Gastrocnemius medialis (tissue), 4 donors: ENCODE results near the gene LDB3. TPM values are rescaled to one million over a fixed set of nuclear protein-coding genes. Genes with fewer than 3 reads are reported as not detected.
A peak's percentile ranks its signal among the peaks of the same experiment; 100 is the strongest.

Source experiments
- ATAC-seq, 2 donors: fragments of 150-250 bp; one replicate each; pipeline ENCODE4 v1.9.1; 2016
- DNase-seq, 2 donors: peaks; one replicate each; pipeline ENCODE4 v3.0.0-alpha.2; 2019
- H3K27ac ChIP-seq, 4 donors: fragments of 200-600 bp; sonication (generic); 1 replicate in 1 of 4; 2 replicates in 3 of 4; pipeline ENCODE4 v1.5.1; 2016 to 2018; ENCODE audit warnings: mild to moderate bottlenecking in 2 of 4, moderate library complexity in 1 of 4
- H3K27me3 ChIP-seq, 3 donors: fragments of 200-600 bp; sonication (generic) in 2 of 3; 1 replicate in 1 of 3; 2 replicates in 2 of 3; pipeline versions ENCODE4 v1.5.1 to v1.6.0; 2016 to 2019; ENCODE audit warnings: mild to moderate bottlenecking in 1 of 3, moderate library complexity in 1 of 3
- H3K36me3 ChIP-seq, 2 donors: fragments of 200-600 bp; sonication (generic) in 1 of 2; one replicate each; pipeline ENCODE4 v1.5.1; 2017 to 2018
- H3K4me1 ChIP-seq, 2 donors: fragments of 200-600 bp; sonication (generic) in 1 of 2; one replicate each; pipeline ENCODE4 v1.5.1; 2016 to 2017; ENCODE audit warnings: mild to moderate bottlenecking in 2 of 2
- H3K4me3 ChIP-seq, 4 donors: fragments of 200-600 bp; sonication (generic) in 3 of 4; 1 replicate in 1 of 4; 2 replicates in 3 of 4; pipeline ENCODE4 v1.5.1; 2016 to 2019; ENCODE audit warnings: mild to moderate bottlenecking in 2 of 4
- H3K9me3 ChIP-seq, 3 donors: fragments of 200-600 bp; sonication (generic) in 2 of 3; 1 replicate in 1 of 3; 2 replicates in 2 of 3; pipeline ENCODE4 v1.5.1; 2016 to 2019
- POLR2A ChIP-seq, 2 donors: fragments of 450-650 bp; IDR thresholded peaks; one replicate each; pipeline ENCODE4 v1.6.1; 2017; ENCODE audit warnings: antibody characterized with exemption in 2 of 2, mild to moderate bottlenecking in 2 of 2, moderate library complexity in 2 of 2
- in situ Hi-C, 4 donors: fragments of 200-750 bp; cut with MboI; loops; one replicate each; pipeline versions ENCODE4 v1.15.0 to v1.8.0; 2017; ENCODE audit warnings: low sequenced_read_pairs in 4 of 4
- intact Hi-C: fragments of 100-400 bp; cut with DNase I; formaldehyde crosslinking; loops from one replicate; pipeline ENCODE4 v1.15.1; 2023; ENCODE audit warnings: low total_unique reads
- total RNA-seq, 4 donors: library from RNA; depleted of rRNA; stranded (reverse); fragments of >200 nt; gene quantifications; one replicate each; pipeline versions ENCODE4 v1.1.0 to v1.2.3, GENCODE V29; 2016
- TF ChIP-seq, protein P1 (sequence below), 5 experiments: fragments of 450-650 bp in 3 of 5; fragments of 200-600 bp in 2 of 5; sonication (generic) in 2 of 5; IDR thresholded peaks in 4 of 5; conservative IDR thresholded peaks in 1 of 5; 1 replicate in 4 of 5; 2 replicates in 1 of 5; pipeline ENCODE4 v1.5.1; 2016 to 2019; ENCODE audit warnings: antibody characterized with exemption in 5 of 5, mild to moderate bottlenecking in 3 of 5, moderate library complexity in 3 of 5

Gene LDB3
- total RNA-seq, 4 donors from 2014 or later: 164 to 305 (median 227) TPM

DNA sequence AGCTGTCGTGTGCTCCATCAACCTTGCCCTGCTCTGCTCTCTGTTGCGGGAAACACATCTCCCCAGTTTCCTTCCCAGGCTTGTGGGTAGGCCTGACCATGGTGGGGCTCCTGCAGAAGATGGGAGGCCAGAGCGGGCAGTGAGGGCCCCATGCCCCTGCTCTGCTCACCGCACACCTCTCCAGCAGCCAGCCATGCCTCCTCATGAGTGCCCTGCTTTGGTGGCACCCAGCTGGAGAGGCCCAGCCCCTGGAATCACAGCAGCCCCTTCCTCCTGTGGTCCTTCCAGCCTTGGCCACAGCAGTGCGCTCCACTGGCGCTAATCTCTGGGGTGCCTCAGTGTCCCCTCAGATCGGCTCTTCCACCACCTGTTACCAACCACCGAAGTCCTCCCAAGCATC is 18.2 kb upstream of the LDB3 start:
- Histone ChIP-seq H3K27ac (peak overlapping the region in 2 of 4 donors; percentile 50 to 69), H3K9me3 (no peaks in the 10 kb centered on the region), H3K4me1 (peaks cover 16 to 19% of the 10 kb centered on the region in 2 donors), H3K36me3 (no peaks in the 10 kb centered on the region), H3K27me3 (no peaks in the 10 kb centered on the region), H3K4me3 (no peak overlapping the region)
- in situ Hi-C loops (no loop called here), intact Hi-C loops (no loop called here)
- no peak for ATAC-seq
- no peak for DNase-seq
- TF ChIP-seq POLR2A (IDR thresholded peaks at IDR 0.05): no peak
- TF ChIP-seq, protein P1, sequence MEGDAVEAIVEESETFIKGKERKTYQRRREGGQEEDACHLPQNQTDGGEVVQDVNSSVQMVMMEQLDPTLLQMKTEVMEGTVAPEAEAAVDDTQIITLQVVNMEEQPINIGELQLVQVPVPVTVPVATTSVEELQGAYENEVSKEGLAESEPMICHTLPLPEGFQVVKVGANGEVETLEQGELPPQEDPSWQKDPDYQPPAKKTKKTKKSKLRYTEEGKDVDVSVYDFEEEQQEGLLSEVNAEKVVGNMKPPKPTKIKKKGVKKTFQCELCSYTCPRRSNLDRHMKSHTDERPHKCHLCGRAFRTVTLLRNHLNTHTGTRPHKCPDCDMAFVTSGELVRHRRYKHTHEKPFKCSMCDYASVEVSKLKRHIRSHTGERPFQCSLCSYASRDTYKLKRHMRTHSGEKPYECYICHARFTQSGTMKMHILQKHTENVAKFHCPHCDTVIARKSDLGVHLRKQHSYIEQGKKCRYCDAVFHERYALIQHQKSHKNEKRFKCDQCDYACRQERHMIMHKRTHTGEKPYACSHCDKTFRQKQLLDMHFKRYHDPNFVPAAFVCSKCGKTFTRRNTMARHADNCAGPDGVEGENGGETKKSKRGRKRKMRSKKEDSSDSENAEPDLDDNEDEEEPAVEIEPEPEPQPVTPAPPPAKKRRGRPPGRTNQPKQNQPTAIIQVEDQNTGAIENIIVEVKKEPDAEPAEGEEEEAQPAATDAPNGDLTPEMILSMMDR (IDR thresholded peaks at IDR 0.05 in 4 of 5, conservative IDR thresholded peaks at IDR 0.05 in 1 of 5): no peak

DNA sequence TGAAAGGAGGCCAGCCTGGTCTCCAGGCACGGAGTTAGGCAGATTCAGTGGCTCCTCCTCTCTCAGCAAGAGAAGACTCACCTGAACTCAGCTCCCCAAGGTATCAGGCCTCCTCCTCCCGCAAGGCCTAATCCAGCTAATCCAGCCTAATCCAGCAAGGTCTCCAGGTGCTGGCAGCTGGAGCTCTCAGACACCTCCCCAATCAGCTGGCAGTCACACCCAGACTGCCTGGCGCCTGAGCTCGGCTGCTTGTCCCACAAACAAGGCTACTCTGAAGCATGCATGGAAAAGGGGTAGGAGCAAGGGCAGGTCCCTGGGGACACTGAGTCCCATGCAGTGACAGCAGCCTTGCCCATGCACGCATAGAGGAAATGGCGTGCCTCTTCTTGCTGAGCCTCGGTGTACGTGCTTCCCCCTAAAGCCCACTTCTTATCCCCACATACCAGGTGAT is 17.3 kb upstream of the LDB3 start:
- no peak for ATAC-seq
- Histone ChIP-seq H3K27ac (no peak overlapping the region), H3K36me3 (no peaks in the 10 kb centered on the region), H3K9me3 (no peaks in the 10 kb centered on the region), H3K4me3 (no peak overlapping the region), H3K27me3 (no peaks in the 10 kb centered on the region), H3K4me1 (peaks cover 16 to 19% of the 10 kb centered on the region in 2 donors)
- intact Hi-C loops: no loop called here
- in situ Hi-C loops: no loop called here
- DNase-seq: no peak
- TF ChIP-seq, protein P1 (IDR thresholded peaks at IDR 0.05 in 4 of 5, conservative IDR thresholded peaks at IDR 0.05 in 1 of 5): no peak
- TF ChIP-seq POLR2A (IDR thresholded peaks at IDR 0.05): no peak

DNA sequence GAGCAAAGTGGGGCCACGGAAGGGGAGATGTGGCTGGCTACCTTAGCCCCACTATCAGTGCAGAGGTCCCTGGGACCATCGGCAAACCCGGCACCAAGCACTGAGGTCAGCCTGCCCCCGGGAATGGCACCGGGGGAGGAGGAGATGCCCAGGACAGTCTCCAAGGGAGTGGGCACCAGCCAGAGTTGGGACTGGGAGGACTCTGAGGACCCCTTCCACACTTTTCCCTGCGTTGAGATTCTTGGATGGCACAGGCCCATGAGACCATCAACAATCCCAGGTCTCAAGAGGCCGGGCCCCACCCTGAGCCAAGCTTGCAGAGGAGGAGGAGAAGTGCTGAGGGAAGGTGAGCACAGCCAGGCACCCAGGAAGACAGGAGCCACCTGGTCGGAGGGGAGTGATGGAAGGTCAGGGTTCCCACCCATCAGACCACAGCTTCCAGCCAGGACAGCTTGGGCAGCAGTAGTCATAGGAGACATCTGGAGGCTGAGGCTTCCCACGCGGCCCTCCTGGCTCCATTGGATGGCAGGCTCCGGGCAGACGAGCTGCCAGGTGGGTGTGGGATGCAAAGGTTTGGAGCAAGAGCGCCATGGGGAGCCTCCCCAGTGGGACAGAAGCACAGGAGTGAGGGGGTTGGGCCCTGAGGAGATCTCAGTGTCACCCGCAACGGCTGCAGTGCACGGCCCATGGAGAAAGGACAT is 16.5 kb upstream of the LDB3 start:
- in situ Hi-C loops (no loop called here), intact Hi-C loops (no loop called here)
- peaks cover 16 to 19% of the 10 kb centered on the region in 2 donors for H3K4me1 ChIP-seq
- DNase-seq (no peak), ATAC-seq (no peak)
- TF ChIP-seq POLR2A (IDR thresholded peaks at IDR 0.05): no peak
- TF ChIP-seq, protein P1 (IDR thresholded peaks at IDR 0.05 in 4 of 5, conservative IDR thresholded peaks at IDR 0.05 in 1 of 5): no peak
- H3K9me3 ChIP-seq: no peaks in the 10 kb centered on the region
- H3K4me3 ChIP-seq: no peak overlapping the region
- no peaks in the 10 kb centered on the region for H3K27me3 ChIP-seq
- H3K36me3 ChIP-seq: no peaks in the 10 kb centered on the region
- H3K27ac ChIP-seq: no peak overlapping the region

DNA sequence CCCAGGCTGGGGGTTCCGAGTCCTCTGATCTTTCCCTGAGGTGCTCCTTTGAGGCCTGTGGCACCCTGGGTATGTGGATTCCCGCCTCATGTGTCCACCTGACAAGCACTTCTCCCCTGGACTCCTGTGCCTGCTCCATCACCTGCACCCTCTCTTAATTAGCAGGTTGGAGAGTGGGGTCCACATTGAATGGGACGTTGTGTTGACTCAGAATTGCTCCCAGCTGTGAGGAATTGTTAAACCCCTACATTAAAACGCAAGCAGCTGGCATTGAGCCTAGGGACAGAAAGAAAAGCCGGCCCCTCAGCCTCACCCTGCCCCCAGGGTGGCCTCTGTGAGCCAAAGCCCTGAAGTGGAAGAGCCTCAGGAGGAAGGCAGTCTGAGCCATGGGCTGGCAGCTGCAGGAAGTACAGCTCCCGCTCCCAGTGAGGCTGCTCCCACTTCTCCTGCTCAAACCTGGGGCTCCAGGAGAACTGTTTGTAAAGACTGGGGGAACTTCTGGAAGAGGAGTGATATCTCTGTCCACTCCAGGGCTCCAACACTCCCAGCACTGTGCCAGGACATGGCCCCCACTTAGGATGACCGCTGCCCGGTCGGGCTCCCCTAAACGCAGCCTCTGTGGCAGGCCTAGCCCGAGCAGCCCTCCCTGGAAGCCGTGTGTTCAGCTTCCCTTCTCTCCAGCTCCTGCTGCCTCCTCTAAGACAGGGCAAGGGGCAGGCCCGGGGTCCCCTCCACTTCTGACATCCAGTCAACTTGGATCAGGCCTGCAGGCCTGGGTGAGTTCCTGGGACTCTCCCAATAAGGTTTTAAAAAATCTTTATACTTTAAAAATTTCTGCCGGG is 15.7 kb upstream of the LDB3 start:
- H3K4me1 ChIP-seq: peaks cover 16 to 19% of the 10 kb centered on the region in 2 donors
- no peaks in the 10 kb centered on the region for H3K9me3 ChIP-seq
- no peak for TF ChIP-seq POLR2A (IDR thresholded peaks at IDR 0.05)
- TF ChIP-seq, protein P1 (IDR thresholded peaks at IDR 0.05 in 4 of 5, conservative IDR thresholded peaks at IDR 0.05 in 1 of 5): no peak
- H3K4me3 ChIP-seq: no peak overlapping the region
- in situ Hi-C loops: no loop called here
- H3K36me3 ChIP-seq: no peaks in the 10 kb centered on the region
- no peaks in the 10 kb centered on the region for H3K27me3 ChIP-seq
- H3K27ac ChIP-seq: no peak overlapping the region
- ATAC-seq (no peak), DNase-seq (no peak)
- intact Hi-C loops: no loop called here
